Measurements from ENCODE around the gene ENOSF1.
"Not testable (repeated sequence)": the region's sequence is repeated elsewhere in the genome, so short reads cannot be mapped to it uniquely, and the experiment has no call there.

ENOSF1 gene, protein sequence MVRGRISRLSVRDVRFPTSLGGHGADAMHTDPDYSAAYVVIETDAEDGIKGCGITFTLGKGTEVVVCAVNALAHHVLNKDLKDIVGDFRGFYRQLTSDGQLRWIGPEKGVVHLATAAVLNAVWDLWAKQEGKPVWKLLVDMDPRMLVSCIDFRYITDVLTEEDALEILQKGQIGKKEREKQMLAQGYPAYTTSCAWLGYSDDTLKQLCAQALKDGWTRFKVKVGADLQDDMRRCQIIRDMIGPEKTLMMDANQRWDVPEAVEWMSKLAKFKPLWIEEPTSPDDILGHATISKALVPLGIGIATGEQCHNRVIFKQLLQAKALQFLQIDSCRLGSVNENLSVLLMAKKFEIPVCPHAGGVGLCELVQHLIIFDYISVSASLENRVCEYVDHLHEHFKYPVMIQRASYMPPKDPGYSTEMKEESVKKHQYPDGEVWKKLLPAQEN

GRCh38 chr18:712401-713134 lies at the start of gene ENOSF1:
Gene ENOSF1 (minus strand): TSS chr18:712630. CDS start chr18:712587, 43 bp downstream.
- no peak for FAIRE-seq
- DNase-seq (ENCODE audit: insufficient read length, low spot score) = peak; percentile 87

GRCh38 chr18:759864-760263 lies 47.4 kb upstream of the ENOSF1 start:
- not testable (repeated sequence) for FAIRE-seq; DNase-seq (ENCODE audit: insufficient read length, low spot score)

- no peak for DNase-seq (ENCODE audit: insufficient read length, low spot score)
- FAIRE-seq = no peak
Observed at GRCh38 chr18:755506-755905, 43.1 kb upstream of the ENOSF1 start.

GRCh38 chr18:754656-755055 lies 42.2 kb upstream of the ENOSF1 start:
- no peak for FAIRE-seq
- no peak for DNase-seq (ENCODE audit: insufficient read length, low spot score)

DNA sequence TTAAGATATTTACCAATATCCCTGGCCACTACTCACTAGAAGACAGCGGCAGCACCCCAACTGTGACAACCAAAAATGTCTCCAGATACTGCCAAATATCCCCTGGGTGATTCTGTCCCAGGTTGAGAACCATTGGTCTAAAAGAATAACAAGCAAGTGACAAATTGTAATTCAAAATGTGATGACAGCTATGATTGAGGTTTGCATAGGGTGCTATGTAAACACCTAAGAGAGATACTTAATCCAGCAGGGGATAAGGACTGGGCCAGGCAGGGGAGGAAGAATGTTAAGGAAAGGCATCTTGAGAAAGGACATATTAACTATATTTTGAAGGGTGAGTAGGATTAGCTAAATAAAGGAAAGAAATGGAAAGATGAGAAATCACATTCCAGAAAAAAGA lies 38.0 kb upstream of the ENOSF1 start:
- FAIRE-seq = no peak
- no peak for DNase-seq (ENCODE audit: insufficient read length, low spot score)

DNA sequence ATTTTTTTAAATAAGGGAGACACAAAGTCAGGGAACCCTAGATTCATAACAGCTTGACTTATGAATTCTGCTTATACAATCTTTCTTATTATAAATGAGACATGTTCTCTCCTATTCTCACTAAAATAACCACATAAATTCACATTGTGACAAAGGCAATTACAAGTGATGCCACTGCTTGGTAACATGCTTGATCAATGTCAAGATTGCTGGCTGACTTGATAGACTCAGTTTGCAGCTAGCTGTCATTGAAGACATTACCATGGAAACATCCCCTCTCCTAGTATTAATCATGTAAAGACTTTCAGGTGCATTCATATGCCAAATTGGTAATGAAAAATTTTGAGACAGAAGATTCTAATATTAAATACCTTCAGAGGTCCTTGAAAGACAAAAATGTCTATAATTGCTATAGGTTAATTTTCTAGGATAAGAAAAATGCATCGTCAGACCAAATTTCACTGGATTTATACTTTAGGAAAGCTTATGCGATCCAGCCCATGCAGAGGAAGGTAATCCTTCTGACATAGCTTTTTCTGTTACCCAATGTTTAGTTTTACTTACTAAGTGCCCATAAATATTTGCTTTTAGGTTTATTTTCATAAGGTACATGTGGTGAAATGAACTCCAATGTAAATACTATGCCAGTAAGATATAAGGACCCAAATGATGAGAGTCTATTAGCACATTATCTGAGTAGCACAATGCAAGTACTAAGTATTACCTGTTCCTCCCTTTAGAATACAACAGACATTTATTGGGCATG lies 32.6 kb upstream of the ENOSF1 start:
- FAIRE-seq (no peak), DNase-seq (ENCODE audit: insufficient read length, low spot score) (no peak)

DNA sequence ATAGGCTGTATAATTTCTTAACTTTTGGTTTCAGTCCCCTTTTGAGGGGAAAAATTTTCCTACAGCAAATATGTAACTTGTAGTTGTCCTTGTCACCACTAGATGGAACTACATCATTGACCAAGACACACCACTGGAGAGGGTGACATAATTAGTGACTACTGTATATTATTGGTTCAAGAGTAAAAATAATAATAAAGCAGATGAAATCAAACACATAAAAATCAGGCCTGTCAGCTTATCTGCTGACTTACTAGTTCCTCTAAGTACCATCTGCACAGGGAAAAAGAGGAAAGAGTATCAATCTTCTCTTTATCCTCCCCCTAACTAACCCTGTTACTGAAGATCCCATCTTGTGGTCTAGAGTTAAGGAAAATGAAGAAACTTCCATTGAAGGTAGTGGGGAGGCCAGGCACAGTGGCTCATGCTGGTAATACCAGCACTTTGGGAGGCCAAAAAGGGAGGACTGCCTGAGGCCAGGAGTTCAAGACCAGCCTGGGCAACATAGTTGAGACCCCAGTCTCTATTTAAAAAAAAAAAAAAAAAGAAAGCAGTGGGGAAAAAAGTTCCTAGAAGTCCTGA lies 29.6 kb upstream of the ENOSF1 start:
- DNase-seq (ENCODE audit: insufficient read length, low spot score) (peak; percentile 35), FAIRE-seq (peak; percentile 21)

GRCh38 chr18:732371-732770 lies 19.9 kb upstream of the ENOSF1 start:
- no peak for FAIRE-seq

DNA sequence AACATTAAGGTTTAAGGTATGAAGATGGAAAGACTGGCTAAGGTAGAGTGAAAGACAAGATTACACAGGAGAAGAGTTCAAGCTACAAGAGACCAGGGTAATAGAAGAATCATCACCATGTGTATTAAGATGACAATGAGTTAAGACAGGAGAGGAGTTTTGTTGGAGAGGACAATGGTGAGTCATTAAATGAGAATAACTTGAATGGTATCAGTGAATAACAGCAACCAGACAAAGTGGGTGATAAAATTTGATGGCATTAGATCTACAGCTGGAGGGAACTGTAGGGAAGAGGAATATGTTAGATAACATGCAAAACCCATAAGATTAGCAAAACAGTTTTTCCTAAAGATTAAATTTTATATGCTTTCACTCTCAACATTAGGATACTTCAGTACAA lies 18.8 kb upstream of the ENOSF1 start:
- FAIRE-seq (no peak), DNase-seq (ENCODE audit: insufficient read length, low spot score) (no peak)

More at GRCh38 chr18:732371-732770, 19.9 kb upstream of the ENOSF1 start:
- no peak for DNase-seq (ENCODE audit: insufficient read length, low spot score)

DNA sequence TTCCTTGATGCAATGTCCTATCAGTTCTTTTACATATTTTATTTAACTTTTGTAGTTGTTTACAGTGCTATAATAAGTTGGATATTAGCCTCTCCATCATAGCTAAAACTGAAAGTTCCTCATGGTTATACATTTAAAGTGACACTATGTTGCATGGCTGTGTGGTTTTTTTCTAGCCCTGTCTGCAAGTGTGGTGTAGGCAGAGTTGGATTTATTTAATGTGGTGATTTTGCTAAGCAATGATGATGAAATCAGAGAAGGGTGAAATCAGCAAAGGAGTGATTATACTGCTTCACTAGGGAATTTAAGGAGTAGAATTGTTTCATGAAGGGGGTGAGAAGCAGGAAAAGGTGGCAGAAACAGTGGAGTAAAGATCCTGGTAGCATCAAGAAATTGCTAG lies 18.3 kb upstream of the ENOSF1 start:
- no peak for FAIRE-seq

DNA sequence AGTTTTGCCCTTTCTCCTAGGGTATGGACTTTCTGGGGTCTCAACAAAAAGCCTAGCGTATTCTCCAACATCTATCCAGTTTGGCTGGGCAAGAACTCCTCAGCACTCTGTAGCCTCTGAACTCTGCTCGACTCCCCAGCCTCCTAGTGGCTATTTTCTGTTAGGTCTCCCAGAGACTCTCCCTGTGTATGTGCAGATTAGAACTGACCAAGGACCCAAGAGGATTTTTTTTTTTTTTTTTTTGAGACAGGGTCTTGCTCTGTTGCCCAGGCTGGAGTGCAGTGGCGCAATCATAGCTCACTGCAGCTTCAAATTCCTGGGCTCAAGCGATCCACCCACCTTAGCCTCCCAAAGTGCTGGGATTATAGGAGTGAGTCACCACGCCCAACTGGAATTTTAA lies 17.7 kb upstream of the ENOSF1 start:
- not testable (repeated sequence) for FAIRE-seq; DNase-seq (ENCODE audit: insufficient read length, low spot score)

More for the DNA sequence above, 18.3 kb upstream of the ENOSF1 start:
- DNase-seq (ENCODE audit: insufficient read length, low spot score) = no peak

DNA sequence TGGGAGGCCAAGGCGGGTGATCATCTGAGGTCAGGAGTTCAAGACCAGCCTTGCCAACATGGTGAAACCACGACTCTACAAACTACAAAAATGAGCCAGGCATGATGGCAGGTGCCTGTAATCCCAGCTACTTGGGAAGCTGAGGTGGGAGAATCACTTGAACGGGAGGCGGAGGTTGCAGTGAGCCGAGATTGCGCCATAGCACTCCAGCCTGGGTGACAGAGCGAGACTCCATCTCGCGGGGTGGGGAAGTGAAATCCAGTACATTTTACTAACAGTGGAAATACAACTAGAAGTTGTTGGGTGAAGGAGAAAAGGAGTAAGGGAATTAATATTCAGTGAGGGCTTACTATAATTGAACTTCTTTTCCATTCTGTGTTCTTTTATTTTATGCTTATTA lies 13.2 kb upstream of the ENOSF1 start:
- DNase-seq (ENCODE audit: insufficient read length, low spot score) (no peak), FAIRE-seq (no peak)

- DNase-seq (ENCODE audit: insufficient read length, low spot score) = no peak
- FAIRE-seq = no peak
Observed at GRCh38 chr18:723541-724080, 11.2 kb upstream of the ENOSF1 start.

DNA sequence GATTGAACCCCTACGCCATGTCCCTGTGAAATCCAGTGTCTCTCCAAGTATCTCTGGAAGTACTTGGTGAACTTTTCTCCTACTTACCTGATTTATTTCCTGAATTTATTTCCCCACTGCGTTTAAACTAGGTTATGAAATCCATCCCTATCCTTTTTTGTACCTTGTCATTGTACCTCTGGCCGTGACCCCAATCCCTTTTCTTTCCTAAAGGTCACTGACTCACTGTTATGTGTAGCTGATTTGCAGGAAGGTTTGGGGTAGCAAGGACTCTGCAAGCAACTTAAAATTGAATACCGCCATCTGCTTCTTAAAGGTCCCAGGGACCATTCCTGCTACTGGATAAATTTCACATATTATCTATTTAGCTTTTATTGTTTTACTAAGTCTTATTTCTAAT lies 4.6 kb upstream of the ENOSF1 start:
- no peak for DNase-seq (ENCODE audit: insufficient read length, low spot score)

DNA sequence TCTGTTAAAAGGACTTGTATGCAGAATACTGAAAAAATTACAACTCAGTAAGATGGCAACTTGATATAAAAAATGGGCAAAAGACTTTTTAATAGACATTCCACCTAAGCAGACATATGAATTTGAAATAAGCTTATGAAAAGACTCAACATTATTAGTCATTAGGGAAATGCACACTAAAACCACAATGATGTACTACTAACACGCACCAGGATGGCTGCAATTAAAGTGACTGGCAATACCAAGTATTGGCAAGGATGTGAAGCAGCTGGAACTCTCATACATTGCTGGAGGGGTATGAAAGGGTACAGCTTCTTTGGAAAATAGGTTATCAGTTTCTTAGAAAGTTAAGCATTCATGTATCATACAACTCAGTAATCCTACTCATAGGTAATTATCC lies 3.2 kb upstream of the ENOSF1 start:
- no peak for DNase-seq (ENCODE audit: insufficient read length, low spot score)
- no peak for FAIRE-seq

More for the DNA sequence above, 4.6 kb upstream of the ENOSF1 start:
- FAIRE-seq = no peak

- no peak for FAIRE-seq
- DNase-seq (ENCODE audit: insufficient read length, low spot score) = no peak
Observed at GRCh38 chr18:713135-713490, 683 bp upstream of the ENOSF1 start.

DNA sequence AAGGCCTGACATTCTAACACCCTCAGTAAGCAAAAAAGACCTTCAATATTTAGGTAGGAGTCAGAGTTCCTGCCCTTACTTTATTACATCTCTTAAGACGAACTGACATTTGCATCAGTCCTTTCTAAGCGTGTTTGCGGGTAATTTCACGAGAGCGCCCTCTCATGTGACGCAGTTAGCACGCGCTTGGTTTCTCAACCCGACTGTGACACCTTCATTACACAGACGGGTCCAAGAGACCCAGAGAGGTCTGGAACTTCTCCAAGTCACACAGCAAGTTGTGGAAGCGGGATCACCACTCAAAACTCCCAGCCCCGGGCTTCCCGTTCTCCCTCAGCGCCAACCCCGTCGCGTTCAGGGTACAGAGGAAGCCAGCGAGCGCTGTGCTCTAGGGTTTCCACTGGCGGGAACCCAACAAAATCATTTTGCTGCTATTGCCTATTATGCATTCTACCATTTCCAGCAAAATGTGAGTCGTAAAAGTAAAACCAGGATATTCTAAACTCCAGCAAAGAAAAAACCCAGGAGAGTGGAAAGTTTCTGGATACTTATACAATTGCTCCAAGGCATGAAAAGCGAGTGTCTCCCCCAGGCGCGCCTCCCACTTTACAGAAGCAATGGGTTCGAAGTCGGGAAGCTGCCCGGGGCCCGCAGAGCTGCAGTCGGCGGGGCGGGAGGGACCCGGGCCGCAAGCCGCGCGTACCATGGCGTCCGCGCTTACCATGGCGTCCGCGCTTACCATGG lies 601 bp downstream of the ENOSF1 start:
- DNase-seq (ENCODE audit: insufficient read length, low spot score) (peak; percentile 53), FAIRE-seq (peak; percentile 95)

GRCh38 chr18:711310-711656 lies 1.1 kb downstream of the ENOSF1 start:
- no peak for DNase-seq (ENCODE audit: insufficient read length, low spot score)
- no peak for FAIRE-seq

DNA sequence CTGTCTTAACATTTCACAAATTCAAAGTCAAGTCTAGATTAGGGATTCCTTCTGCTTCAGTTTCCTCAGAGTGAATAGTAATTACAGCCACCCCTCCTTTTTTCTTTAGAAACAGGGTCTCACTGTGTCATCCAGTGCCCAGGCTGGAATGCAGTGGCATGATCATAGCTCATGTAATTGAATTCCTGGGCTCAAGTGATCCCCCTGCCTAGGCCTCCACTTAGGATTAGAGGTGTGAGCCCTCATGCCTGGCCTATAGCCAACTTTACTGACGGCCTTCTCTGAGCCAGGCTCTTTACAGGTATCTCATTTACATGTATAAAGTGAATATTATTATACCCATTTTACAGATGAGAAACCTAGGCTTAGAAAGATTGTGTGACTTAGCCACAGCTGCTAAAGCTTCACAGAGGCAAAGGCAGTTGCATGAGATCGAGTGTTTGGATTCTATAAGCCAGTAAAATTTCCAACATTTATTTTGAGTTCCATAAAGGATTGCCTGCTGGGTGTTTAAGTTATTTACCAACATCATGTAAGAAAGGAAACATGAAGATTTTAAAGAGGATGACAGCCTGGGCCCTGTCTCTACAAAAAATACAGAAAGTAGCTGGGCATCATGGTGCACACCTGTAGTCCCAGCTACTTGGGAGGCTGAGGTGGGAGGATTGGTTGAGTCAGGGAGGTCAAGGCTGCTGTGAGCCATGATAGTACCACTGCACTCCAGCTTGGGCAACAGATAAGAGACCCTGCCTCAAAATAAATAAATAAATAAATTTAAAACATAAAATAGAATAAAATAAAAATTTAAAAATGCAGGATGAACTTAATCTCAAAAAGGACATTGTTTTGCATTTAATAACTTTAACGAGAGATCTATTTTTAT lies 1.8 kb downstream of the ENOSF1 start:
- FAIRE-seq (no peak), DNase-seq (ENCODE audit: insufficient read length, low spot score) (no peak)
